Kidney (tissue), 14 donors: Measurements from ENCODE around the gene ZNF362. TPM values are rescaled to one million over a fixed set of nuclear protein-coding genes. Genes with fewer than 3 reads are reported as not detected.
A peak's percentile ranks its signal among the peaks of the same experiment; 100 is the strongest.

Experiments
- DNase-seq, 5 donors: peaks; one replicate each; pipeline ENCODE4 v3.0.0-alpha.2; 2013 to 2020
- FAIRE-seq: peaks from 2 replicates; lab custom pipeline; 2012; peaks lifted over from hg19 to GRCh38; lab: Jason Lieb, UNC
- H3K27ac ChIP-seq, 2 donors: one replicate each; pipeline ENCODE4 v1.7.0; 2013; ENCODE audit warnings: low read depth in 2 of 2, low read length in 2 of 2, inconsistent platforms in 1 of 2
- H3K27me3 ChIP-seq: one replicate; pipeline ENCODE4 v1.7.1; 2013; ENCODE audit warnings: low read length, inconsistent platforms; ENCODE audit not compliant: control insufficient read depth, insufficient read depth
- H3K36me3 ChIP-seq, 3 donors: one replicate each; pipeline versions ENCODE4 v1.7.0 to v1.7.1; 2013; ENCODE audit warnings: low read length in 3 of 3, control low read depth in 1 of 3, inconsistent platforms in 1 of 3; ENCODE audit not compliant: insufficient read depth in 3 of 3, control insufficient read depth in 2 of 3
- H3K4me1 ChIP-seq, 3 donors: one replicate each; pipeline versions ENCODE4 v1.7.0 to v1.7.1; 2013; ENCODE audit warnings: low read length in 3 of 3, inconsistent platforms in 1 of 3, low read depth in 1 of 3; ENCODE audit not compliant: control insufficient read depth in 2 of 3, insufficient read depth in 2 of 3
- H3K4me3 ChIP-seq, 3 donors: one replicate each; pipeline versions ENCODE4 v1.7.0 to v1.8.1; 2013; ENCODE audit warnings: low read length in 3 of 3, control low read depth in 1 of 3, inconsistent platforms in 1 of 3
- H3K9ac ChIP-seq, 3 donors: one replicate each; pipeline versions ENCODE4 v1.7.0 to v1.7.1; 2013; ENCODE audit warnings: low read length in 3 of 3, control low read depth in 1 of 3, inconsistent platforms in 1 of 3
- H3K9me3 ChIP-seq, 3 donors: one replicate each; pipeline versions ENCODE4 v1.7.0 to v1.7.1; 2013; ENCODE audit warnings: low read length in 3 of 3, control low read depth in 1 of 3, inconsistent platforms in 1 of 3; ENCODE audit not compliant: control insufficient read depth in 2 of 3, insufficient read depth in 1 of 3
- CTCF ChIP-seq: IDR thresholded peaks from 3 replicates; pipeline ENCODE4 v1.5.1; 2012; ENCODE audit warnings: mild to moderate bottlenecking, moderate library complexity, borderline replicate concordance; ENCODE audit not compliant: insufficient read depth; ENCODE audit errors: extremely low read depth
- intact Hi-C: fragments of 100-400 bp; cut with DNase I; formaldehyde crosslinking; loops from one replicate; pipeline ENCODE4 v1.11.1; 2022
- polyA plus RNA-seq: library from polyadenylated mRNA; stranded (reverse); fragments of 350-450 nt; fragmentation: Illumina TruSeq; extraction: RNeasy Lipid Tissue Mini Kit (QIAGEN cat#74804); gene quantifications from one replicate; pipeline ENCODE4 v1.2.3, GENCODE V29; 2014; ENCODE audit warnings: low read depth, low replicate concordance; ENCODE audit not compliant: insufficient read depth
- total RNA-seq: library from RNA; stranded (reverse); fragmentation: NEBNext Ultra II Directional; extraction: Animal tissue kit (Norgen Biotek cat#: 25700); gene quantifications from one replicate; pipeline ENCODE4 v1.2.1, GENCODE V29; 2021
- donor health status: control.
- donor health status: control.
- donor health status: control.
- donor health status: control.
- donor health status: control.
- donor health status: DM: yes; HTN: yes; CAD: no.
- donor health status: Normal renal cell carcinoma (clear cell type).

The ZNF362 gene
- total and polyA plus RNA-seq, 2 donors from 2014 or later, result 17.4 to 36.9 TPM

GRCh38 chr1:33257772-33258712 is 1.8 kb downstream of the ZNF362 start:
- DNase-seq (peak in 4 of 5 donors; percentile 22 to 76 (median 50)), FAIRE-seq (no peak)
- Histone ChIP-seq H3K4me3 (peak overlapping the region; percentile 80 to 85 (median 85)), H3K36me3 (peaks cover 4 to 5% (median 5%) of the 10 kb centered on the region in 3 donors), H3K27me3 (no peaks in the 10 kb centered on the region), H3K4me1 (peaks cover 9 to 47% (median 38%) of the 10 kb centered on the region in 3 donors), H3K9ac (peak overlapping the region; percentile 38 to 70 (median 67)), H3K27ac (peak overlapping the region; percentile 81 to 86), H3K9me3 (no peaks in the 10 kb centered on the region)
- TF ChIP-seq CTCF, result no peak
- intact Hi-C loops, result no loop called here

DNA sequence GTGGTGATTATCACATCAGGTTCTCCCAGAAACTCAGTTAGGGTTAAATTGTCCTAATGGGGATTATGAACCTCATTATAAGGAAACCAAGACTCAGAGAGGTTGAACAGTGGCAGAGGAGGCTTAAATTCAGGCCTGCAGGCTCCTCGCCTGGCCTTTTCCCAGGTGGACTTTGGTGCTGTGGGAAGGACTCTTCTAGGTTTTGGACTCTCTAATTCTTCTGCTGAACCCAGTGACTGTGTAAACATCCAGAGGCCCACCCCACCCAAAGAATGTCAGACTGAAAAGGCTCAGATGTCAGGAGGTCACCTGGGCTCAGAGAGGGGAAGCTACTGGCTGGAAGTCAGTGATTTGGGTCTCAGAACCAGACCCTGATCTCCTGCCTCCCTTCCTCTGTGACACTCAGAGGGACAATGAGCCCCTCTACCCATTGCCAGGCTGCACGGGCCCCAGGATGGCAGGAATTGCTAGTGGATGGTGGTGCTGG is 2.5 kb downstream of the ZNF362 start:
- no peak for FAIRE-seq
- intact Hi-C loops, result no loop called here

DNA sequence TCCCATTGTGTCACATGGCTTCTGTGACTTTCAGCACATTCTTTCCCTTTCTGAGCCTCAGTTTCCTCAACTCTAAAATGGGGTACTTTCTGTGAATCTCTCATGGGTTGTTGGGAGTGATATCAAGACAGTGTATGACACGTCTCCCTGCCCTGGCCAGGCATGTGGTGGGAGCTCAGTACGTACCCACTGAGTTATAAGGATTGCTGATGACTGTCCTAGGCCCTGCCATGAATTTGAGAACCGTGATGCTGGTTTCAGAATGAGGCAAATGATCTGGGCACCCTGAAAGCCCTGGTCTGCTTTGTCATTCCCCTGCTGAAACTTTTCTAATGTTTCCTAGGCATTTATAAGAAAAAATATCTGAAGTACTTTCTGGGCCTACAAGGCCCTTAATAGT is 3.6 kb downstream of the ZNF362 start:
- no peak overlapping the region for H3K4me3 ChIP-seq
- FAIRE-seq (no peak), DNase-seq (no peak)
- peaks cover 4 to 5% (median 5%) of the 10 kb centered on the region in 3 donors for H3K36me3 ChIP-seq
- intact Hi-C loops, result no loop called here
- no peak for TF ChIP-seq CTCF
- H3K27me3 ChIP-seq, result no peaks in the 10 kb centered on the region
- H3K9me3 ChIP-seq, result no peaks in the 10 kb centered on the region
- H3K9ac ChIP-seq, result no peak overlapping the region
- peaks cover 9 to 52% (median 38%) of the 10 kb centered on the region in 3 donors for H3K4me1 ChIP-seq
- no peak overlapping the region for H3K27ac ChIP-seq

More for the DNA sequence above, 2.5 kb downstream of the ZNF362 start:
- DNase-seq, result no peak
- Histone ChIP-seq H3K4me1 (peaks cover 9 to 51% (median 38%) of the 10 kb centered on the region in 3 donors), H3K9me3 (no peaks in the 10 kb centered on the region), H3K4me3 (no peak overlapping the region), H3K27me3 (no peaks in the 10 kb centered on the region), H3K36me3 (peaks cover 4 to 5% (median 5%) of the 10 kb centered on the region in 3 donors), H3K9ac (peak overlapping the region in 1 of 3 donors; percentile 70), H3K27ac (peak overlapping the region in 1 of 2 donors; percentile 32)
- no peak for TF ChIP-seq CTCF
